K562 (cell line): ENCODE data around the gene FRMD4A. TPM values are rescaled to one million over a fixed set of nuclear protein-coding genes. Genes with fewer than 3 reads are reported as not detected.
A peak's percentile ranks its signal among the peaks of the same experiment; 100 is the strongest.

Source experiments
- ATF1 ChIP-seq, 2 experiments: fragments of 450-650 bp in 1 of 2; IDR thresholded peaks; 2 replicates each; pipeline ENCODE4 v1.6.1; 2016; ENCODE audit warnings: missing compliant biosample characterization in 1 of 2, missing genetic modification characterization in 1 of 2
- CBX3 ChIP-seq, 2 experiments: IDR thresholded peaks; 1 replicate in 1 of 2; 2 replicates in 1 of 2; pipeline ENCODE4 v1.6.1; 2012; ENCODE audit warnings: inconsistent platforms in 2 of 2, low read length in 2 of 2, borderline replicate concordance in 1 of 2, control low read depth in 1 of 2
- CCNT2 ChIP-seq: IDR thresholded peaks from 2 replicates; pipeline ENCODE4 v1.6.1; 2011; ENCODE audit warnings: borderline replicate concordance, low read depth, mild to moderate bottlenecking, moderate library complexity, mixed read lengths, low read length; ENCODE audit not compliant: insufficient read length; ENCODE audit errors: extremely low read depth
- CREM ChIP-seq: IDR thresholded peaks from 2 replicates; pipeline ENCODE4 v1.6.1; 2014; ENCODE audit warnings: antibody characterized with exemption, low read depth
- FOXA1 ChIP-seq: fragments of 450-650 bp; IDR thresholded peaks from 2 replicates; pipeline ENCODE4 v1.6.1; 2016; ENCODE audit warnings: mild to moderate bottlenecking, borderline replicate concordance
- FUS ChIP-seq: fragments of 200-400 bp; formaldehyde crosslinking; optimal IDR thresholded peaks from 2 replicates; pipeline ENCODE3; 2017; ENCODE audit warnings: low read depth, low read length
- GABPB1 ChIP-seq: sonication (generic); formaldehyde crosslinking; IDR thresholded peaks from 2 replicates; pipeline ENCODE4 v1.8.0; 2022; ENCODE audit warnings: mild to moderate bottlenecking, missing genetic modification reagents
- GTF2A2 ChIP-seq: IDR thresholded peaks from 2 replicates; pipeline ENCODE4 v1.6.1; 2016; ENCODE audit warnings: mild to moderate bottlenecking, missing genetic modification characterization, missing compliant biosample characterization
- HDAC1 ChIP-seq, 2 experiments: fragments of 450-650 bp; IDR thresholded peaks; 2 replicates each; pipeline ENCODE4 v1.6.1; 2016 to 2017; ENCODE audit warnings: inconsistent platforms in 1 of 2, mild to moderate bottlenecking in 1 of 2, moderate library complexity in 1 of 2
- NCOA1 ChIP-seq: fragments of 450-650 bp; IDR thresholded peaks from 2 replicates; pipeline ENCODE4 v1.6.1; 2016; ENCODE audit warnings: low read depth
- POLR2H ChIP-seq: IDR thresholded peaks from 2 replicates; pipeline ENCODE4 v1.6.1; 2016; ENCODE audit warnings: missing genetic modification characterization, low read depth, mild to moderate bottlenecking, control low read depth, missing compliant biosample characterization, moderate library complexity
- SPI1 ChIP-seq: IDR thresholded peaks from 2 replicates; pipeline ENCODE4 v1.6.1; 2011; ENCODE audit warnings: low read depth, low read length, control low read depth, borderline replicate concordance
- SRSF7 ChIP-seq: fragments of 200-400 bp; formaldehyde crosslinking; optimal IDR thresholded peaks from 2 replicates; pipeline ENCODE3; 2017; ENCODE audit warnings: mild to moderate bottlenecking, low read depth, low read length
- TEAD1 ChIP-seq, 2 experiments: fragments of 450-650 bp in 1 of 2; sonication (generic) in 1 of 2; formaldehyde crosslinking; IDR thresholded peaks; 2 replicates each; pipeline versions ENCODE4 v1.4.0 to v1.8.0; 2020 to 2022; ENCODE audit warnings: mild to moderate bottlenecking in 2 of 2, missing genetic modification reagents in 1 of 2
- TFAP4 ChIP-seq: sonication (generic); formaldehyde crosslinking; IDR thresholded peaks from 2 replicates; pipeline ENCODE4 v1.8.0; 2022; ENCODE audit warnings: missing genetic modification reagents, mild to moderate bottlenecking, moderate library complexity, borderline replicate concordance
- ZNF12 ChIP-seq: sonication (generic); formaldehyde crosslinking; IDR thresholded peaks from 2 replicates; pipeline ENCODE4 v1.4.0; 2020; ENCODE audit warnings: mild to moderate bottlenecking, missing genetic modification reagents
- ZNF175 ChIP-seq: fragments of 200-800 bp; sonication (Bioruptor generic); IDR thresholded peaks from 2 replicates; pipeline ENCODE4 v1.6.1; 2016; ENCODE audit warnings: low read depth, mild to moderate bottlenecking, missing genetic modification characterization, missing compliant biosample characterization
- ZNF408 ChIP-seq: fragments of 250-450 bp; sonication (Bioruptor Pico); IDR thresholded peaks from 2 replicates; pipeline ENCODE4 v1.4.0; 2020; ENCODE audit warnings: low read depth, mild to moderate bottlenecking, moderate library complexity
- polyA plus RNA-seq, 8 experiments: library from polyadenylated mRNA; depleted of rRNA in 4 of 8; stranded (reverse) in 5 of 8; unstranded in 3 of 8; fragments of >200 nt; fragmentation: Nextera tagmentation in 2 of 8; fragmentation: Illumina TruSeq in 1 of 8; extraction: Ambion mirVana in 2 of 8; extraction: Trizol in 1 of 8; gene quantifications; 2 replicates each; pipeline versions ENCODE4 v1.2.1 to v1.2.3, GENCODE V29; 2011 to 2014; ENCODE audit warnings: inconsistent platforms in 1 of 8, missing spikeins in 1 of 8
- total RNA-seq, 7 experiments: library from RNA; depleted of rRNA in 6 of 7; stranded (reverse); fragments of >200 nt in 6 of 7; fragmentation: Illumina TruSeq in 2 of 7; extraction: Trizol in 2 of 7; gene quantifications; 2 replicates each; pipeline versions ENCODE4 v1.2.1 to v1.2.3, GENCODE V29; 2011 to 2021; ENCODE audit warnings: low replicate concordance in 1 of 7
- TF ChIP-seq, protein P1 (sequence below): sonication (generic); formaldehyde crosslinking; IDR thresholded peaks from 2 replicates; pipeline ENCODE4 v1.5.0; 2020; ENCODE audit warnings: missing genetic modification reagents
- TF ChIP-seq, protein P2 (sequence below): fragments of 250-450 bp; sonication (Bioruptor Pico); IDR thresholded peaks from 2 replicates; pipeline ENCODE4 v1.8.0; 2022; ENCODE audit warnings: moderate library complexity, mild to moderate bottlenecking, inconsistent platforms
- TF ChIP-seq, protein P3 (sequence below): fragments of 450-650 bp; formaldehyde crosslinking; IDR thresholded peaks from 2 replicates; pipeline ENCODE4 v1.4.0; 2022; ENCODE audit warnings: missing genetic modification characterization
- TF ChIP-seq, protein P4 (sequence below), 2 experiments: IDR thresholded peaks; 2 replicates each; pipeline ENCODE4 v1.6.1; 2011; ENCODE audit warnings: borderline replicate concordance in 1 of 2, control low read depth in 1 of 2, low read depth in 1 of 2, low read length in 1 of 2, mild to moderate bottlenecking in 1 of 2, mixed read lengths in 1 of 2, moderate library complexity in 1 of 2; ENCODE audit not compliant: insufficient read depth in 1 of 2, insufficient read length in 1 of 2, poor library complexity in 1 of 2, severe bottlenecking in 1 of 2; ENCODE audit errors: extremely low read depth in 1 of 2

The FRMD4A gene
- total and polyA plus RNA-seq, 9 of the 15 experiments (the other 6 are each of a cell fraction or from before 2014, with no cell fraction given) = 0.80 to 5.2 (median 3.0) TPM

DNA sequence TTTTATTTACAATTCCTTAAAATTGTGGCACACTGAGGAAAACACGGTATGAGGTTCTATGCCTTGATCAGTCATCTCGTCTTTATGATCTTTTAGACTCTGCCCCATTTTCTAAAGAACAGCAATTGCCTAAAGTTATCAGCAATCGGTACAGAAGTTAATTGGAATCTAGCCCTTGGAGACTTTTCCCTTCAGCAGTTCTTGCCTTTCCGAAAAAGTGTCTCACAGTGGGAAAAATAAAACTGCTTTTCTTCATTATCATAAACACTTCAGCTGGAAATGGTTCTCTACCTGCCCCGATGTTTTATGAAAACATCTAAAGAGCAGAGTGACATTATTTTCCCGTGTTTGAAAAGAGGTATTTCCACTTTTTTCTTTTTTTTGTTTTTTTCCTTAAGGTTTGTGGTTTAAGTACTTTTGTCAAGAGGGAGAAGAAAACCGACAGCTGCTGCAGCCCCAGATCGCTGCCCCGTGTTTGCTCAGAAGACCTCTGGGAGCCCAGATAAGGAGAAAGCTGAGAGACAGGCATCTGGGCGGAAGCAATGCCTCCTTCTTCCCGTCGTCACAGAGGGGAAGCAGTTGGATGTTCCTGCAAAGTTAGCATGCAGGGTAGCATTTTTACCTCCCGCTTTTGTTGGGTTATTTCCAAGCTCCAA is 149.7 kb downstream of the FRMD4A start (continued):
- TF ChIP-seq, protein P1, sequence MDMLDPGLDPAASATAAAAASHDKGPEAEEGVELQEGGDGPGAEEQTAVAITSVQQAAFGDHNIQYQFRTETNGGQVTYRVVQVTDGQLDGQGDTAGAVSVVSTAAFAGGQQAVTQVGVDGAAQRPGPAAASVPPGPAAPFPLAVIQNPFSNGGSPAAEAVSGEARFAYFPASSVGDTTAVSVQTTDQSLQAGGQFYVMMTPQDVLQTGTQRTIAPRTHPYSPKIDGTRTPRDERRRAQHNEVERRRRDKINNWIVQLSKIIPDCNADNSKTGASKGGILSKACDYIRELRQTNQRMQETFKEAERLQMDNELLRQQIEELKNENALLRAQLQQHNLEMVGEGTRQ (CRISPR knock-in tag) = no peak
- TF ChIP-seq CBX3 (IDR thresholded peaks at IDR 0.05; ENCODE audit: borderline replicate concordance in 1 of 2, low read length in 2 of 2) = peak in 1 of 2 experiments; percentile 51; a peak in 1 of 3 replicates
- no peak for TF ChIP-seq ZNF408 (CRISPR knock-in tag)
- TF ChIP-seq SRSF7 = no peak
- TF ChIP-seq, protein P2, sequence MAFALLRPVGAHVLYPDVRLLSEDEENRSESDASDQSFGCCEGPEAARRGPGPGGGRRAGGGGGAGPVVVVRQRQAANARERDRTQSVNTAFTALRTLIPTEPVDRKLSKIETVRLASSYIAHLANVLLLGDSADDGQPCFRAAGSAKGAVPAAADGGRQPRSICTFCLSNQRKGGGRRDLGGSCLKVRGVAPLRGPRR (CRISPR knock-in tag) = no peak
- peak; percentile 34; the same call in 1 of the 2 replicates for TF ChIP-seq TFAP4 (CRISPR knock-in tag)
- no peak for TF ChIP-seq FUS
- peak; percentile 74; the same call in 1 of the 2 replicates for TF ChIP-seq NCOA1
- TF ChIP-seq ZNF12 (CRISPR knock-in tag) = no peak
- no peak for TF ChIP-seq POLR2H (tag)
- peak; percentile 74 for TF ChIP-seq CREM
- TF ChIP-seq FOXA1 = peak; percentile 95
- TF ChIP-seq GTF2A2 = no peak
- TF ChIP-seq GABPB1 (CRISPR knock-in tag) = no peak
- TF ChIP-seq SPI1 = peak; percentile 58; the same call in 1 of the 2 replicates
- TF ChIP-seq HDAC1 (IDR thresholded peaks at IDR 0.05) = peak in 1 of 2 experiments; percentile 54; a peak in 1 of 4 replicates
- TF ChIP-seq TEAD1 (CRISPR knock-in tag; IDR thresholded peaks at IDR 0.05) = peak in 1 of 2 experiments; percentile 51; a peak in 1 of 4 replicates
- TF ChIP-seq CCNT2 = peak; percentile 76
- TF ChIP-seq, protein P3, sequence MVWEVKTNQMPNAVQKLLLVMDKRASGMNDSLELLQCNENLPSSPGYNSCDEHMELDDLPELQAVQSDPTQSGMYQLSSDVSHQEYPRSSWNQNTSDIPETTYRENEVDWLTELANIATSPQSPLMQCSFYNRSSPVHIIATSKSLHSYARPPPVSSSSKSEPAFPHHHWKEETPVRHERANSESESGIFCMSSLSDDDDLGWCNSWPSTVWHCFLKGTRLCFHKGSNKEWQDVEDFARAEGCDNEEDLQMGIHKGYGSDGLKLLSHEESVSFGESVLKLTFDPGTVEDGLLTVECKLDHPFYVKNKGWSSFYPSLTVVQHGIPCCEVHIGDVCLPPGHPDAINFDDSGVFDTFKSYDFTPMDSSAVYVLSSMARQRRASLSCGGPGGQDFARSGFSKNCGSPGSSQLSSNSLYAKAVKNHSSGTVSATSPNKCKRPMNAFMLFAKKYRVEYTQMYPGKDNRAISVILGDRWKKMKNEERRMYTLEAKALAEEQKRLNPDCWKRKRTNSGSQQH (CRISPR knock-in tag) = 0 out of 2 replicates have a peak, but pooled peaks have one; percentile 48
- no peak for TF ChIP-seq ATF1 (CRISPR knock-in tag; IDR thresholded peaks at IDR 0.05)
- TF ChIP-seq ATF1 (tag; IDR thresholded peaks at IDR 0.05) = peak; percentile 45; the same call in 1 of the 2 replicates
- no peak for TF ChIP-seq ZNF175 (CRISPR knock-in tag)
- TF ChIP-seq, protein P4, sequence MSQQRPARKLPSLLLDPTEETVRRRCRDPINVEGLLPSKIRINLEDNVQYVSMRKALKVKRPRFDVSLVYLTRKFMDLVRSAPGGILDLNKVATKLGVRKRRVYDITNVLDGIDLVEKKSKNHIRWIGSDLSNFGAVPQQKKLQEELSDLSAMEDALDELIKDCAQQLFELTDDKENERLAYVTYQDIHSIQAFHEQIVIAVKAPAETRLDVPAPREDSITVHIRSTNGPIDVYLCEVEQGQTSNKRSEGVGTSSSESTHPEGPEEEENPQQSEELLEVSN (IDR thresholded peaks at IDR 0.05; ENCODE audit: borderline replicate concordance in 1 of 2, extremely low read depth in 1 of 2, insufficient read depth in 1 of 2, insufficient read length in 1 of 2, low read depth in 1 of 2, low read length in 1 of 2, poor library complexity in 1 of 2, severe bottlenecking in 1 of 2) = no peak
